H7 (cell line): ENCODE data around the gene ABTB2. TPM values are rescaled to one million over a fixed set of nuclear protein-coding genes. Genes with fewer than 3 reads are reported as not detected.

ENCODE experiments used
- DNase-seq: peaks from one replicate; pipeline ENCODE4 v3.0.0; 2012
- H3K27me3 ChIP-seq: 2 replicates; pipeline ENCODE4 v1.6.0; 2011; ENCODE audit warnings: mild to moderate bottlenecking, low read length; ENCODE audit not compliant: control insufficient read depth, insufficient read depth
- H3K36me3 ChIP-seq: replicated peaks from 2 replicates; pipeline ENCODE4 v1.5.1; 2011; ENCODE audit warnings: low read length; ENCODE audit not compliant: control insufficient read depth, insufficient read depth
- H3K4me3 ChIP-seq: 2 replicates; pipeline ENCODE4 v1.5.1; 2011; ENCODE audit warnings: low read depth, mild to moderate bottlenecking, control low read depth, low read length, moderate library complexity; ENCODE audit not compliant: insufficient read depth
- total RNA-seq: library from RNA; depleted of rRNA; stranded (reverse); fragments of >200 nt; shearing (Covaris generic); gene quantifications from 2 replicates; pipeline ENCODE4 v1.2.3, GENCODE V29; 2014

The ABTB2 gene
- total RNA-seq, 1 experiment from 2014 or later: 12.2 TPM

DNA sequence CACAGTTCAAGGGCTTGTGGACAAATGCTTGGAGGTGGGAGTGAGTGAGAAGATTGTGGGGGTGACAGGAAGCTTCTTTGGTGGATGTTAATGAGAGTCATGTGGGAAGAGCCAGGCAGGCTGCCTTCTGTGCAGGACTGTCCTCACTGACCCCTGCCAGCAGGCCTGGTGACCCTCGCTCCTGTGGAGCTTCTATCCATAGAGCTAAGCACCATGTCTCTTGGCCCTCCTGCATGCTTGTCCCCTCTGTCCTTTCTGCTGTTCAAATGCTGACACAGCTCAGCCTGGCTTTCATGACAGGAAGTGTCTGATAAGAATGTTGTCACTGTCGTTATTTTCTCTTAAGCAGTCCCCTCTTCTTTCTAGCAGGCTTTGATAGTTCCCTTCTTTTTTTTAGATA, 214.8 kb downstream of the ABTB2 start:
- H3K27me3 ChIP-seq: no peaks in the 10 kb centered on the region
- H3K36me3 ChIP-seq: peaks cover 65% of the 10 kb centered on the region
- DNase-seq: no peak
- H3K4me3 ChIP-seq: no peak overlapping the region

- H3K36me3 ChIP-seq: peaks cover 64% of the 10 kb centered on the region
- no peak for DNase-seq
Measured at GRCh38 chr11:34140149-34140548, 217.7 kb downstream of the ABTB2 start.

GRCh38 chr11:34139346-34139745, 218.5 kb downstream of the ABTB2 start:
- H3K36me3 ChIP-seq: peaks cover 68% of the 10 kb centered on the region

More at GRCh38 chr11:34140149-34140548, 217.7 kb downstream of the ABTB2 start:
- Histone ChIP-seq H3K27me3 (no peaks in the 10 kb centered on the region), H3K4me3 (no peak overlapping the region)

GRCh38 chr11:34136420-34136819, 221.4 kb downstream of the ABTB2 start:
- H3K27me3 ChIP-seq: no peaks in the 10 kb centered on the region
- no peak for DNase-seq
- H3K4me3 ChIP-seq: no peak overlapping the region
- peaks cover 66% of the 10 kb centered on the region for H3K36me3 ChIP-seq

More at GRCh38 chr11:34139346-34139745, 218.5 kb downstream of the ABTB2 start:
- H3K4me3 ChIP-seq: no peak overlapping the region
- H3K27me3 ChIP-seq: no peaks in the 10 kb centered on the region
- DNase-seq: no peak

- DNase-seq: no peak
- Histone ChIP-seq H3K27me3 (no peaks in the 10 kb centered on the region), H3K36me3 (peaks cover 64% of the 10 kb centered on the region), H3K4me3 (no peak overlapping the region)
Measured at GRCh38 chr11:34135439-34135838, 222.4 kb downstream of the ABTB2 start.

DNA sequence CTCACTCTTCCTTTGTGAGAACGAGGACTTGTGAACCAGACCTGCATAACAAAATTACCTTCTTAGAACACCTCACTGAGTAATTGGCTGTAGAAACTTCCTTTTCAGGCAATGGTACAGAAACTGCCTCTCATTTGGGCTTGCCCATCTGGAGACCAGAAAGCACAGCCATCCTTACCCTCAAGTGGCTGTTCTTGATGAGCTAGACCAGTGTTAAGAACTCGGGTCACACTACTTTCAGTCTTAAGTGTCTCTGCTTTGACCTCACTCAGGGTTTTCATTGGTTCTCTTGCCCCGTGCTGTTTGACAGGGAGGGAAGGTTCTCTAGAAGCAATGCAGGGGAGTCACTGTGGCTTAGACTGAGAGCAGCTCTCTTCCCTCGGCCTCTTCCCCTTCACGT, 223.0 kb downstream of the ABTB2 start:
- Histone ChIP-seq H3K36me3 (peaks cover 59% of the 10 kb centered on the region), H3K27me3 (no peaks in the 10 kb centered on the region), H3K4me3 (no peak overlapping the region)
- DNase-seq: no peak

DNA sequence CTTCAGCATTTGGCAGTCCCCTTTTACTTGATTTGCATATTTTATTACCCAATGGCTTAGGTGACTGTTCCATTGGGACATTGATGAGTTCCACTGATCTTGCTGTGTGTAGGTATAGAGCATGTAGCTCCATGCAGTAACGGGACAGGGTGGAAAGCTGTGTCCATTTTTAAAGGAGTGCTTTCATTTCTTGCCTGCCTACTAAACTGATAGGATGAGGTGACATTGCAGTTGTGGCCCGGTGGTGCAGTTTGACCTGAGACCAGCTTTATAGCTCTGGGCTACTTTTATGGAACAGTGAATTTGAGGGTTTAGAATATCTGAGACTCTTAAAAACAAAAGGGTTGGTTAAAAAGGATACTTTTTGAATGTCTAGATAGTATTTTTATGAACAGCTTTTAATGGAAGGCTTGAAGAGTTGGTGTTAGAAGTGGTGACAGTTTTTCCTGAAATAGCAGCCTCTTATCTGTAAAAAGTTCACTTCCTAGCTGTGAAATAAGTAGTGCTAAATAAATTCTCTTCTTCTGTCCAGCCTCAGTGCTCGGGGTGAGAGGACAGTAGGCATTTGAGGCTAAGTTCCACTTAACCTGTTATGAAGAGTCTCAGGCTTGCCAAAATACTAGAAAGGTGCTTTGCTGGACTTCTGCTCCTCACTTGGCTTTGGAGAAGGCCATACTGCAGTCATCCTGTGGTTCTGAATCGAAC, 225.4 kb downstream of the ABTB2 start:
- Histone ChIP-seq H3K27me3 (no peaks in the 10 kb centered on the region), H3K4me3 (no peak overlapping the region), H3K36me3 (peaks cover 51% of the 10 kb centered on the region)
- DNase-seq: no peak

GRCh38 chr11:34128824-34129223, 229.0 kb downstream of the ABTB2 start:
- Histone ChIP-seq H3K27me3 (no peaks in the 10 kb centered on the region), H3K36me3 (peaks cover 36% of the 10 kb centered on the region), H3K4me3 (no peak overlapping the region)
- no peak for DNase-seq

DNA sequence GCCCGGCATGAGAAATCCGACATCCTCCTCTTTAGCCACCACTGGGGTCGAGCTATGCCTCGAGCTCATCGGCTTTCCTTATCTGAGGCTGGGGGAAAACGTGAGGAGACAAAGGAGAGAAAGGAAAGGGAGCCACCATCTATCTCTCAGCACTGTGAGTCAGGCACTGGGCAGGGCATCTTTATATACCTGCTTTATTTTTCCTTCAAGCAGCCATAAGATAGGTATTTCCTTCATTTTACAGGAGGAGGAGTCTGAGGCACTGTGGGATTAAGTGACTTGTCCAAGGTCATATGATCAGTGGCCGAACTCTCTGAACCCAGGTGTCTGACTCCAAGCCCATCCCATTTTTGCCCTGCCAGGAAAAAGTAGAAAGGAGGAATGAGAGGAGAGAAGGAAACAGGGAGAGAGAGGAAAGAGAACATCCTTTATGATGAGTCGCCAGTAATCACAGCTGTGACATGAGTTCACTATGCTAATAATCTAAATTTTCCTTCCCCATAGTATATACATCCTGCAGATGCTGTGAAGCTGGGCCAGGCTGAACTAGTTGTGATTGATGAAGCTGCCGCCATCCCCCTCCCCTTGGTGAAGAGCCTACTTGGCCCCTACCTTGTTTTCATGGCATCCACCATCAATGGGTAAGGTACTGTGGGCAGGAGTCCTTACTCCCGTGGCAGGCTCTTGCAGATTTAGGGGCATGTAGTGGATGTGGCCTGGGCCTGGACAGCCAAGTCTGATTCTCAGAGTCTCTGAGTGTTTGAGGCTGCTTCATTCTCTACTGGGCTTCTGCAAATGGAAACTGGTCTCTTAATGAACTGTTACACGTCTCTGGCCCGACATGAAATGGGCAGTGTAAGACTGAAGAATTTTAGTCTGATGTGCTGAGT, 230.6 kb downstream of the ABTB2 start:
- H3K27me3 ChIP-seq: no peaks in the 10 kb centered on the region
- H3K4me3 ChIP-seq: no peak overlapping the region
- H3K36me3 ChIP-seq: peaks cover 39% of the 10 kb centered on the region
- no peak for DNase-seq

DNA sequence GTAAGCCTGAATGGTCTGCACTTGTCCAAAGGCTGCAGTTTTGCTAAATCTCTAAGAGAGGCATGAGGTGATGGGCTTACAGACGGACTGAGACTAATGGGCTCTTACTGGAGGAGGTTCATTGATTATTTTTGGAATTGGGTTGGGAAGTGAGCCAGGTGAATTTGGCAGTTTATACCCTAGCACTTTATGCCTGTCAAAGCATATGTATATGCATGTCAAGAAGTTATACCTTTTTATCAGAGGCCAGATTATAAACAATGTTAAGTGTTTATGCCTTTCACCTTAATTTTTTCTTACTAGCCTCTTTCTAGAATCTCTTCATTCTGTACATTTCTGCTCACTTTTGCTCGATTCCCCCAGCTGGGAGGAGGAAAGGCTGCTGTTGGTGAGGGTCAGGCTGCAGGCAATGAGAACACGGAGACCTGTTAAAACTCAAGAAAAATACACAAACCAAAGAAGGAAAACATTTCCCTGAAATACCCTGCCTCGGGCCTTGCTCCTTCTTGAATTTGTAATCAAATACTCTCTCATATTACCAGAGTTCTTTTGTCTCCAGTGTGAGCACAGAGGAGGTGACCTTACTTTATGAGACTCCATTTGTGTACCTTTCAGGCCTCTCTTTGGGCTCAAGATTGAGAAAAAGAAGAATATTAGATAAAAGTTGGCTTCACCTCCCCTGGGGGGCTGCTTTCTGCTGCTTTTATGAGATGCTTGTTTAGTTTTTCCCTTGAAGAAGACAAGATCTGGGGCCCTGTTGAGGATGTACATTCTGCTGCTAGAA, 232.7 kb downstream of the ABTB2 start:
- no peak overlapping the region for H3K4me3 ChIP-seq
- no peak for DNase-seq
- no peaks in the 10 kb centered on the region for H3K27me3 ChIP-seq
- peaks cover 35% of the 10 kb centered on the region for H3K36me3 ChIP-seq

DNA sequence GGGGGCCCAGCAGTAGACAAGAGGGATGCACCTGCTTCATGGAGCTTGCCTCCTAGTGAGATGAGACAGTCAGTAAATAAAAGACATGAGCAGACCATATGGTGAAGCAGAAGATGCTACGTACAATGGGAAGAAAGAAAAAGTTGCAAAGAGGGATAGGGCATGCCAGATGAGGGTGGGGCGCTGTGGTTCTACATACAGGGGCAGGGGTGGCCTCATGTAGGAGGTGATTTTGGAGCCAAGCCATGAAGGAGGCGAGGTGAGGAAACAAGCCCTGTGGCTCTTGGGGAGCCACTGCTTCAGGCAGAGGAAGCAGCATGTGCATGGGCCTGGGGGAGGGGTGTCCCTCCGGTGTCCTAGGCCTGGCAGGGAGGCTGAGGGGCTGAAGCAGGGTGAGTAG, 237.2 kb downstream of the ABTB2 start:
- H3K4me3 ChIP-seq: no peak overlapping the region
- peaks cover 43% of the 10 kb centered on the region for H3K36me3 ChIP-seq
- no peak for DNase-seq
- no peaks in the 10 kb centered on the region for H3K27me3 ChIP-seq

DNA sequence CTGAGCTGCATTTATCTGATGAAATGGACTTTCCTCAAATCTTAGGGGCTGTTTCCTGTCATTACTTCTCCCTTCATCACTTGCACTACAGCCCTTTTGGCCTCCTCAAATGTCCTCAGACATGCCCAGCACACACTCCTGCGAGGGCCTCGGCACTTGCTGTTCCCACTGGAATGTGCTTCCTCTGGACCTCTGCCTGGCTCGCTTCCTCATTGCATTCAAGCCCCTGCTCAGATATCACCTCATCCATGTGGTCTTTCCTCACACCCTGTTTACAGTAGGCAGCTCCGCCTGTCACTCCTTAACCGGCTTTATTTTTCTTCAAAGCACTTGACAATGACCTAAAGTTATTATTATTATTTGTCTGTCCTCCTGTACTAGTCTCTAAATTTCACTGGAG, 243.3 kb downstream of the ABTB2 start:
- Histone ChIP-seq H3K36me3 (peaks cover 55% of the 10 kb centered on the region), H3K27me3 (no peaks in the 10 kb centered on the region), H3K4me3 (no peak overlapping the region)
- no peak for DNase-seq

DNA sequence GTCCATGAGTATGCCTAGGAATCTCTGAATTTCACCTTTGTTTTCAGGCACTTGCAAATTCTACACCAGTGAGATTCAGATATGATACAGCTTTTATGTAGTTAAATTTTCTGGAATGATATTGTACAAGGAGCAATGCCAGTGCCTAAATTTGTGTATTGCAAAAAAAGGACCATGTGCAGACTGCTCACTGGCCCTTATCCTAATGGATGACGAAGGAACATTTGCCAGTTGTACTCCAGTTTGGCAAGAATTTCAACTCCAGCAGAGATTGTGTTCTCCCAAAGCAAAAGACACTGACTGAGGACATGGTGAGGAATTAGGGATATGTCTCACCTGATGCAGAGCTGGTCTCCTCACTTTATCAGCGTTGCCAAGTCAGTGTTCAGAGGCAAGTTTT, 243.8 kb downstream of the ABTB2 start:
- Histone ChIP-seq H3K36me3 (peaks cover 55% of the 10 kb centered on the region), H3K27me3 (no peaks in the 10 kb centered on the region)
- no peak for DNase-seq

DNA sequence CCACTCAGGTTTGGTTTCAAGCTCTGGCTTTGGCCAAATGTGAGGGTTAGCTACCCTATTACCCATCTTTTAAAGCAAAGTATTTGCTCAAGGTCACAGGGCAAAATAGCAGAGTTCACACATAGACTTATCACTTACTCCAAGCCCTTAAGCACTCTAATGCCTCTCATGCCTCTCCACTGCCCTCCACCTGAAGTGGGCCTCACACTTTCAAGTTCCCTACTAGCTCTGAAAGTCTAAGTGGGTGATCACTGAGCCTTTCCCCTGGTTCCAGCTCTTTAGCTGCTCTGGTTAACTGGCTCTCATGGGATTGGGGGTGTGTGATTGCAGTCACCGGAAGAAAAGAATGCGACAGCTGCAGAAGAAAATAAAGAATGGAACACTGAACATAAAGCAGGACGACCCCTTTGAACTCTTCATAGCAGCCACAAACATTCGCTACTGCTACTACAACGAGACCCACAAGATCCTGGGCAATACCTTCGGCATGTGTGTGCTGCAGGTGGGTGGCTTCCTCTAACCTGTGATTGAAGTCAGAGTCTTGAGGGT, 246.0 kb downstream of the ABTB2 start:
- H3K27me3 ChIP-seq: no peaks in the 10 kb centered on the region

More for the DNA sequence above, 243.8 kb downstream of the ABTB2 start:
- no peak overlapping the region for H3K4me3 ChIP-seq

More for the DNA sequence above, 246.0 kb downstream of the ABTB2 start:
- H3K4me3 ChIP-seq: no peak overlapping the region
- no peak for DNase-seq
- H3K36me3 ChIP-seq: peaks cover 47% of the 10 kb centered on the region
